ENCODE measurements around the gene NRBP1.

The NRBP1 gene

DNA sequence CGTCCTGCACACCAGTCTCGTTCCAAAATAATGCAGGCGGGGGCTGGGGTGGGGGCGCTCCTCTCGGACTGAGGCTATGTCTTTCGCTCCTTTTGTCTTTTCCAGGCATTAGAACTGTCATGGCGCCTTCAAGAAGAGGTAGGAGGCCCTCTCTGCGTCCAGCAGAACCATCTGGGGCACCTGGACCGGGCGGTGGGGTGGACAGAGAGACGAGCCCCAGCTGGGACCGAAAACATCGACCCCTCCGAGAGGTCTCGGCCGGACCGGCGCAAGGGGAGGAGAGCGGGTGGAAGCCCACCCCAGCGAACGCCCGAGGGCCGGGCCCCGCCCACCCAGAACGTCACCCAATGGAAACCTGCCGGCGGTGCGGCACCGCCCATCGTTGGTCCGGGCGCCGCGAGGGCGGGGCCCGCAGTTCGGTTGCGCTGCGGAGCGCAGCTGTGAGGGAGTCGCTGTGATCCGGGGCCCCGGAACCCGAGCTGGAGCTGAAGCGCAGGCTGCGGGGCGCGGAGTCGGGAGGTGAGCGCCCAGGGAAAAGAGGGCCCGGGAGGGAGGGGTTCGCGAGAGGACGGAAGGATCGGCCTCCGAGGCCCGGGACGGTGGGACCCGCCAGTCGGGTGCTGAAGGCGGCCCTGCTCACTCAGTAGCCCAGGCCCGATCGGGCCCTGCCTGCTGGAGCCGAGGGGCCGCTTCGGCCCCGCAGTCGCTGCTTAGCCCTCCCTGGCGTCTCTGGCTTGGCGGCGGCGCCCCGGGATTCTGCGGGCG lies at the start of gene NRBP1:
NRBP1 (plus strand) TSS at position 419 of the 765 bp plus-strand sequence. CDS start 4,643 bp downstream, outside the sequence.
- DNase-seq: peak; percentile 95

DNA sequence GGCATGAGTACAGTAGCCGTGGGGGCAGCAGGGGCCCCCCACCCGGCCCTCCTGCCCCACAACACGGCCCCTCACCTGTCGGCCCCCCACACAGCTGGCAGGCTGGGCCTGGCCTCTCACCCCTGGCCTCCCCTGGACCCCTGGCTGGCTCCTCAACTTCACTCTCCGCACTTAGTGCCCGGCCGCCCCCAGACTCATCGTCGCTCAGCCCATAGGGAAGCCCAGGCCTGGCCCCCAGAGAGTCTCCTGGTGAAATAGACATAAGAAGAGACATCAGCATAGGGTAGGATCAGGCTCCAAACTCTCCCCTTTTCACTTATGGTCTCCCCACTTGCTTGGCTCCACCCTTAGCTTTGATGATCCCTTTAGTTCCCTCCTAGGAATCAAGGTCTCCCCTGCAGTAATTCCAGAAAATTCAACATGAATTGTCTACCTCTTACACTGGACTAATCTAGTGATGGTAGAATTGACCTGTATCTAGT lies 49.6 kb upstream of the NRBP1 start:
- no peak for DNase-seq

DNA sequence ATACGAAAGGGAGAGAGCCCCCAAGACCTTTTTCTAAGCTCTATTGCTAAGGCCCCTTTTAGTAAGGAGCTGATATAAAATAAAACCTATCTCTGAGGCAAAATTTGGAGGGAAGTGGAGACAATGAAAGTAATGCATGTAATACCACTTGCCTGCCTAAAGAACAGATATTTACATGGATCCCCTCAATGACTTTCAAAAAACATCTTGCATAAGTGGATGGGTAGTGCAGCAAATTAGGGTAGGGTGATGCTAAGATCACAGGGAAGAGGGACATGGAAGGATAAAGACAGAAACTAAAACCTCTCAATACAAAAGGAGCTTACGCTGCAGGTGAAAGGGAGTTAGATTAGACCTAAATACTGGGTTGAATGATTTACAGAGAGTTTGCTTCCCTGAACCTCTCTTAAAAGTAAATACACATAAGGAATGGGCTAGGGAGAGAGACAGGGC lies 49.0 kb upstream of the NRBP1 start:
- no peak for DNase-seq

DNA sequence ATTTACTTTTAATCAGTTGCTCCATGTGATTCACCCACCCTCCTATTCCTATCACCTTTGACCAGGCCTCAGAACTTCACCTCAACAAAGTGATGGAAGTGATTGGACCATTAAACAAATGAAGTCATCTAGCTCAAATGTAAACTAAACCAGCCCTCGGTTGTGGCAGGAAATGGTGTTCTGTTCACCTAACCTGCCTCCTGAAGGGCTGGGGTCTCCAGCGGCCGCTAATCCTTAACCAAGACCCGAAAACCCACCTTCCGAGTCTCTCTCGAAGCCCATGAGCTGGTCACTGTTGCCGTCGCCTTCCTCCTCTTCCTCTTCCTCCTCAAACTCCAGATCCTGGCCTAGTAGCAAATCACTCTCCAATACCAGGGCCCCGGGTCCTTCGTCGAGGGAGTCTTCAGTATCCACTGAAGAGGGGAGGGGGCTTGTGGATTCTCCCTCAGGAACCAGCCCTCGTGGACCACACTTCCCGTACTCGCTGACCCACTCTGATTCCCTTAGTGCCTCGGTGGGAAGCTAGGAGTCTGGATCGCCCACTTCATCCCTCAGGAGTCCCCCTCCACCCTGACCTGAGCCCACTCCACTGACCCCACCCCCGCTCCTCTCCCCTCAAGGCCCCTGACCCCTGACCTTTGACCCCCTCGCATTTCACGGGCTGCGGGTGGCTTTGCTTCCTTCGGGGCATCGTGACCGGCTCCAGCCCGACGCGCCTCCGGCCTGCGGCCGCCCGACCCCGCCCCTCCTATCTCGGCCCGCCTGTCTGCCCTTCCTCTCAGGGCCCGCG lies 48.4 kb upstream of the NRBP1 start:
- no peak for DNase-seq

DNA sequence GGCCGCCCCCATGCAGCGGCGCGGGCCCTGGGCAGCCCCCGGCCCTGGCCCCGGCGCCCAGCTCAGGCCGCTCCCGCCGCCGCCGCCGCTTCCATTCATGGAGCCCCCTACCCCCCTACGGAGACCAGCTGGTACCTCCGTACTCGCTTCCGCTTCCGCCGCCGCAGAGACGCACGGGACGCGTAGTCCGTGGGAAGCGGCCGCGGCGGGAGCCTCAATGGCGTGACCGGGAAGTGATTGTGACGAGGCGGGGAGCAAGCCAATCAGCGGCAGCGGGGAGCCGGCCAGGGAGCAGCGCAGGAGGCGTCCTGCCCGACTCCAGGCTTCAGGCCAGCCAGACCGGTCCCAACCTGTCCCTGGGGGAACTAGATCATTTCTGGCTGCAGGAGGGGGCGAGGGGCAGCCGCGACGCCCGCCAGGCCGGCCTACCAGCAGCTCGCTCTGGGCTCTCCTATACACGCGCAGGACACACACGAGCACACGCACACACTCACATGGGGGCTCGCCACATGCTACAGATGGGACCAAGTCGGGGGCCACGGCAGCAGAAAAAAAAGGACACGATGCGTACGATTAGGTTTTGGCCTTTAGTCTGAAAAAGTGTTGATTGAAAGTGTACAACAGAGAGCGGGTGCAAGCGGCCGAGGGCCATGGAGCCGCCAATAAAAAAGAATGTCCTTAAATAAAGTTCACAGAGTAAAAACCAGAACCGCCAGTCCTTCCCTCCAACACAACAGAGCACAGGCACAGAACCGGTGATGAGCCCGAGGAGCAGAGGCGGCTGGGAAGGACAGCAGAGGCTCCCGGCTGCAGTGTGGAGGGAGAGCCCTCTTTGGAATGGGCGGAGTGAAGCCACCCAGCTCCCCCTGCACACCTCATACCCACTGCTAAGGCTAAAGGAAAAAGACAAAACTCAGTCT lies 47.5 kb upstream of the NRBP1 start, which contains the start of gene ZNF513:
ZNF513 (minus strand) TSS at position 109 of the 920 bp plus-strand sequence. CDS start 208 bp downstream, outside the sequence.
- DNase-seq: peak; percentile 85

DNA sequence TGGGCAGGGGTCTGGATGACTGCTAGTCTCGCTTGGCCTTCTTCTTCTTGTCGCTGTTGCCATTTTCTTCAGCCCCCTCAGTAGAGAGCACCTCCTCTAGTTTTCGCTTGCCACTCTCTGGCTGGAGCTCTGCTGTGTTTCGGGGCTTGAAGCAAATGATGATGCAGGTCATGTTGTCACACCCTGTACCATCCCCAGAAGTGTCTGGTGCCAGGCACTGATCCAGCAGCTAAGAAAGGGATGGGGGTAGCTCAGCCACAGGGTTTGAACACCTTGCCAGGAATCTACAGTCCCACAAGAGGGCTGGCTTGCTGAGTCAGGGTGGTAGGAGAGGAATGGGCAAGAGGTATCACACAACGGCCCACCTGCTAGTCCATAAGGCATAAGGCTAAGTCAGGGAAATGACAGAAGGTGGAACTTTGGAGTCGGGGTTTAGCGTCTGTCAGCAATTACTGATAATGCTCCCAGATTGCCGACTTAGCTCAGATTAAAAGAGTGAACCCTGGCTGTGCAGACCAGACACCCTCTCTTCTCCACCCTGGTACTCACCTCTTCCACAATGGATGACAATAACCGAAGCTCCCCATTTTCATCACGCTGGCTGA lies 46.8 kb upstream of the NRBP1 start:
- no peak for DNase-seq

DNA sequence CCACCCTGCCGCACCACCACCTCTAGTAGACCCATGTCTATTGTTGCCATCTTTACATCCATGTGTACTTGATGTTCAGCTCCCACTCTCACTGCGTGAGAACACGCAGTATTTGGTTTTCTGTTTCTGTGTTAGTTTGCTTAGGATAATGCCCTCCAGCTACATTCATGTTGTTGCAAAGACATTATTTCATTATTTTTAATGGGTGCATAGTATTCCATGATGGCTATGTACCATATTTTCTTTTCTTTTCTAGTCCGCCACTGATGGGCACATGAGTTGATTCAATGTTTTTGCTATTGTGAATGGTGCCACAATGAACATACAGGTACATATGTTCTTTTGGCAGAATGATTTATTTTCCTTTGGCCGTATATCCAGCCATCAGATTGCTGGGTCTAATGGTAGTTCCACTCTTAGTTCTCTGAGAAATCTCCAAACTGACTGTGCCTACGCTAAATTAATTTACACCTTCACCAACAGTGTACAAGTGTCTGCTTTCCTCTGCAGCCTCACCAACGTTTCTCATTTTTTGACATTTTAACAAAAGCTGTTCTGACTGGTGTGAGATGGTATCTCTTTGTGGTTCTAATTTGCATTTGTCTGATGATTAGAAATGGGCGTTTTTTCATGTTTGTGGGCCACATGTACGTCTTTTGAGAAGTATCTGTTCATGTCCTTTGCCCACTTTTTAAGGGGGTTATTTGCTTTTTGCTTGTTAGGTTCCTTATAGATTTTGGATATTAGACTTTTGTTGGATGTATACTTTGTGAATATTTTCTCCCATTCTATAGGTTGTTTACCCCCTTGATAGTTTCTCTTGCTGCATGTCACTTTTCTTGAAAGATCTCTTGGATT lies 37.4 kb upstream of the NRBP1 start:
- no peak for DNase-seq

DNA sequence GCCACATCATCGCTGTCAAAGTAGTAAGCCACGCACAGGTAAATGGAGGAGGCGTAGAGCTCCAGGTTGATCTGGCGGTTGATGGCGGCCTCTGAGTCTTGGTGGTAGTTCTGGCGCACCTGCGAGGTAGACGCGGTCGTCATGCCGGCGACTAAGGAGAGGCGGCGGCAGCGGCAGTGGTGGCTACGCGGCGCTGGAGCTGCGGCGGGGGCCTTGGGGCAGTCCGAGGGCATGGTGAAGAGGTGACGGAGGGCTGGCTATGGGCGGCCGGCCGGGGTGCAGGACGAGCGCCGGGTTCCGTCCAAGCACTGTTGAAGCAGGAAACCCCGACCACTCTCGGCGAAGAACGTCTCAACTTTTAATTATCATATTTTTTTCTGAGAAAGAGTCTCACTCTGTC lies 35.2 kb upstream of the NRBP1 start:
- no peak for DNase-seq

DNA sequence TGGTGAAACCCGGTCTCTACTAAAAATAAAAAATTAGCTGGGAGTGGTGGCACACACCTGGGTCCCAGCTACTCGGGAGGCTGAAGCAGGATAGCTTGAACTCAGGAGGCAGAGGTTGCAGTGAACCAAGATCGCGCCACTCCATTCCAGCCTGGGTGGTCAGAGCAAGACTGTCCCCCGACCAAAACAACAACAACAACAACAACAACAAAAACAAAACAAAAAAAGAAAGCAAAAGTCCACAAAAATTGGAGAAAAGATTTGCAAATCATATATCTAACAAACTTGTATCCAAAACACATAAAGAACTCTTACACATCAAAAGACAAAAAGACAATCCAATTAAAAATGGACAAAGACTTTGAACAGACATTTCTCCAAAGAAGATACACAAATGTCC lies 29.5 kb upstream of the NRBP1 start:
- DNase-seq: no peak

DNA sequence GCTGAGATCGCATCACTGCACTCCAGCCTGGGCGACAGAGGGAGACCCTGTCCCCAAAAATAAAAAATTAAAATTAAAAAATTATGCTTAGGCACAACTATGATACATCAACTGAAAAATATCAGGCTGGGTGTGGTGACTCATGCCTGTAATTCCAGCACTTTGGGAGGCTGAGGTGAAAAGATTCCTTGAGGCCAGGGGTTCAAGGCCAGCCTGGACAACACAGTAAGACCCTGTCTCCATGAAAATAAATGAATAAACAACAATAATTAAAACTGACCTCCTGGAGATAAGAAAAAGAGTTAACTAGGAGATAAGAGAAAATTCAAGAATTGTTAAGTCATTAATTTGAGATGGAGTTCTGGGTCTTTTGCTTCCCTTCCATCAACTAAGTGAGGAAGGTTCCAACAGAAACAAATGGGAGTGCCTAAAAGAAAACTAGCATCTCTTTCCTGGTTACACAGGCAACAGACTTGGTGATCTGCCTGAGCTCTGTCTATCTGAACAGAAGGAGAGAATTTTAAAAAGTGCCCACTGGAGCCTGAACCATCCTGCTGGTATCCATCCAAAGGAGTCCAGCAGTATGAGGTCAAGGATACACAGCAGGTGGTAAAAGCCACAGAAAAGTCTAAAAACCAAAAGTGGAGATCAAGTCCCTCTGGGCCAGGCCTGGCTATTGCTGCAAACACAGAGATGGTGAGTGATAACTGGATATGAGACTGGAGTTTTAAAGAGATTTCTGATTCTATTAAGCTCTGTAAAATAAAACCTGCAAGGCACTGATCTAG lies 27.9 kb upstream of the NRBP1 start:
- no peak for DNase-seq

DNA sequence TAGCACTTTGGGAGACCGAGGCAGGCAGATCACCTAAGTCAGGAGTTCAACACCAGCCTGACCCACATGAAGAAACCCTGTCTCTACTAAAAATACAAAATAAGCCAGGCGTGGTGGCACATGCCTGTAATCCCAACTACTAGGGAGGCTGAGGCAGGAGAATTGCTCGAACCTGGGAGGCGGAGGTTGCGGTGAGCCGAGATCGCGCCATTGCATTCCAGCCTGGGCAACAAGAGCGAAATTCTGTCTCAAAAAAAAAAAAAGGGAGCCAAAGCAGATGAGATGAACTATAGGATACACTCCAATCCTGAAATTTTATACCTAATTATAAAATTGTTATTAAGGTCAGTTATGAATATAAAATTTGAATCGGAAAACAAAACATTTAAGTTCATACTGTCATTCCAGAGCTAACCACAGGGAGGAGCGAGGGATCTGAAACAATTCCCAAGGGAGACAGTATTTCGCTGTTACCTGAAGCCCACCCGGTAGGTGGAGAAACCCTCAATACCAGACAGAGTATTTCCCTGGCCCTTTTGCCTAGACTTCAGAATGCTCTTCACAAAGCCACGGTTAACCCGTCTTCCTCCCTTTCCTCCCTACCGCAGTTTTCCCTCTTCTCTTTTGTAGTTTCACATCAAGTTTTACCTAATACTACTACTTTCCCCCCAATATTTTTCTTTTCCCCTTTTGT lies 20.5 kb upstream of the NRBP1 start:
- DNase-seq: no peak

DNA sequence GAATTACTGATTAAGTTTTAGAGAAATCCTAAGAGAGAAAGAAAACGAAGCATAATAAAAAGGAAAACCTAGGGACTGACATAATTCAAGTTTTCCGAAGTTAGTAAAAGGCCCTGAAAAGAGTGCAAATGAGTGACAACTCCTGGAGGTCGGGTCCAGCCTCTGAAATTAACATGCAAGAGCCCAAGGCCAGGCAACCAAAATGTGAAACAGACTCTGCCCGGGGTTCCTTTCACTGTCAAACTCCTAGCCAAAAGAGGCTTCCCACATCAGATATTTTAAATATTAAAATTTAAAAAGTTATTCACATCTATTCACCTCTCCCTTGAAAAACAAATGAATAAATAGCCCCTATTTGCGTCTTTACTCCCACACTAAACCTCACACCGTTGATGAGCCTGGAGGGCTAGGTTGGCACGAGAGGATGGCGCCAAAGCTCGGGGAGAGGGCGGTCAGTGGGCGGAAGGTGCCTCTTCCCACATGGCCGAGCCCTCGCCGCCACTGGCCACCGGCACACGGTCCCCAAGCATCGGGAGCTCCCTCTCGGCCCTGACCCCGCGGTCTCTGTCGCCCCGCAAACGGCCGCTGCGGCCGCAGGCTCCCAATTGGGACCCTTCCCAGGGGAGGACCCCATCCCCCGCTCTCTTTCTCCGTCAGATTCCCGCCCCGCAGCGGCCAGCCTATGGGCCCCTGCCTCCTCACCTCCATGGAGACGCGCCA lies 19.7 kb upstream of the NRBP1 start:
- DNase-seq: no peak

DNA sequence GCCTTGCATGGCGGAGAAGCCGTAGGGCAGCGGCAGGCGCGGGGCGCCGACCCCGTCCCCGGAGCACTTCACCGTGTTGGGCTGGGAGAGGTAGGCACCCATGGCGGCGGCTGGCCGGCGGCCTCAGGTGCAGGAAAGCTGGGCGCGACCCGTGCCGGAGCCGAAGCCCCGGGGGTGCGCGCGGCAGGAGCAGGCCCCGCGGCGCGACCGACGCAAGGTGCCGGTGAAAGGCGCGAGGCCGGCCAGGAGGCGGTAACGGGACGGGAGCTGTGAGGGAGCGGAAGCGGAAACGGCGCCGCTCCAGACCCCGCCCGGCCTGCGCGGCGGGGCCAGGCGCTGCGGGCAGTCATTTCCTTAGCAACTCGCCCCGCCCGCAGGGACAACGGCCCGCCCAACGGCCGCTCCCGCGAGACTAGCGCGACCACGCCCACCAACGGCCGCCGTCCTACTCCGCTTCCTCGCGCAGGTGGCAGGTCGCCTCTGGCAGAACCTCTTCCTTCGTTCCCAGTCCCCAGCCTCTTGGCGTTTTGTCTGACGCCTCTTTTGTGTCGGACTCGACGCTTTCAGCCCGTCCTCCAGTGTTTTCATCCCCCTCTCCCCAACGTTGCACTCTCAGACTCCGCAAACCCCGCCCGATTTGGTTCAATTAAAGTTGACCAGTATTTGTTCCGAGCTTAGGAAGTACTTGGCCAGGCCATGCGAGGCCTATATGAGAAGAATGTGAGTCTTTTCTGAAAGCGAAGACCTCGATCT lies 18.9 kb upstream of the NRBP1 start, which contains the start of gene PPM1G:
PPM1G (minus strand) TSS at position 271 of the 753 bp plus-strand sequence; CDS start at position 102, 169 bp downstream.
- DNase-seq: peak; percentile 98

DNA sequence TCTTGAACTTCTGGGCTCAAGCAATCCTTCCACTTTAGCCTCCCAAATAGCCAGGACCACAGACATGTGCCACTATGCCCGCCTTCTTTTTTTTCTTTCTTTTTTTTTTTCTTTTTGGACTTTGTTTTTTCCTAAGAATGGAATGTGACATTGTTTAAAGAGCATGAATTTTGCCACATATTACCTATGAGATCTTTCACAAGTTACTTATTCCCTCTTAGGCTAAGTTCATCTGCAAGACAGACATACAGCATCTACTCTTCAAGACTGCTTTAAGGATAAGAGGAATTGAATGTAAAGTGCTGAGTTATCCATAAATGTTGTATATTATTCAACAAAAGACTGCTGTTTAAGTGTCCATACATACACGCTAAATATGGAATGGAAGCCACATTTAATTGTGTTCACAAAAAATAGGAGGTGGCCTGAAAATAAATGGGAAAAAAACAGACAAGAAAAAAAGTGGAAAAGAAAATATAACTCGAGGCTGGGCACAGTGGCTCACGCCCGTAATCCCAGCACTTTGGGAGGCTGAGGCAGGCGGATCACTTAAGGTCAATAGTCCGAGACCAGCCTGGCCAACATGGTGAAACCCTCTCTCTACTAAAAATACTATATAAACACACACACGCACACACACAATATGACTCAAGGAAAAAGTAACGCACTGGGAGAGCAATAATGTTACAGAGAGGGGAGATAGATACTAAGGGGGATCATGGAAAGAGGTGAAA lies 15.8 kb upstream of the NRBP1 start:
- DNase-seq: no peak

DNA sequence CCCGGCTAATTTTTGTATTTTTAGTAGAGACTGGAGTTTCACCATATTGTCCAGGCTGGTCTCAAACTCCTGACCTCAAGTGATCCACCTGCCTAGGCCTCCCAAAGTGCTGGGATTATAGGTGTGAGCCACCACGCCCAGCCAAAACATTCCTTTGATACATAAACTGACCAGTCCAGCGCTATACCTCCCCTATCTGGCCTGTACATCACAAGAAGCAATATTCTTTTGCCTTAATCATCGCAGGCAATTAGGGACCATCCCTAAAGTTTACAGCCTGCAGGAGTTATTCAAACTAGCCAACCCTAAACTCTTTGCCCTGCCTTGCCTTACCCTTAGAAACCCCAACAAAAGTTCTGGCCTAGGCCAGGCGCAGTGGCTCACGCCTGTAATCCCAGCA lies 12.3 kb upstream of the NRBP1 start:
- DNase-seq: no peak

DNA sequence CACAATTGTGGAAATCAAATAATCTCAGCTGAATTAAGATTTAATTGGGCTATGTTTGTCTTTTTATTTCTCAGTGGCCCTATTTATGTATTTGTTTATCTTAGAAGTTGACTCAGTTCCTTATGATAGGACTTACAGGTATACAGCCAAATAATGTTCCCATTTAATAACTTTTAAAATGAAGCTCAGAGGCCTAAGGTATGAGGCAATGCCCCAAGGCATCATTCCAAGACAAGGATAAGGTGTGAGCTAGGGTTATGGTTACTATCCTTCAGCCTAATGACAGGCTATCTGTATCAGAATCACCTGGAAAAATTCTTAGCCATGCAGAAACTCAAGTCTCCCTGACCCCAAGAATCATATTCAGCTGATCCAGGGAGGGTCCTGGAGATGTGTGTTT lies 7.4 kb upstream of the NRBP1 start:
- DNase-seq: no peak

DNA sequence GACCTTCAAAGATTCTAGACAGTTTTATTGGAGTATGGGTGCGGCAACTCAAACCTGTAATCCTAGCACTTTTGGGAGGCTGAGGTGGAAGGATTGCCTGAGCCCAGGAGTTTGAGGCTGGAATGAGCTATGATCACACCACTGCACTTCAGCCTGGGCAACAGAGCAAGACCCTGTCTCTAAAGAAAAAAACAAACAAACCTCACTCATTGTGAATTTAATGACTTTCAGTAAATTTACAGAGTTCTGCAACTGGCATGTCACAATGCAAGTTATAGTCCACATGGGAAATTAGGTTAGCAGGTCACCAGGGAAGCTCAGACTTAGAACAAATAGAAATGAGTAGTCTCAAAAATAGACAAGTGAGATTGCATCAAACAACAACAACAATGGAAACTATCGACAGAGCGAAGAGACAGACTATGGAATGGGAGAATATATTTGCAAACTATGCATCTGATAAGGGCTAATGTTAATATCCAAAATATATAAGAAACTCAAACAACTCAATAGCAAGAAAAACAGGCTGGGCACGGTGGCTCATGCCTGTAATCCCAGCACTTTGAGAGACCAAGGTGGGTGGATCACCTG lies 6.7 kb upstream of the NRBP1 start:
- DNase-seq: no peak

All from activated naive CD4-positive, alpha-beta T cell treated with anti-CD3 and anti-CD28 coated beads, Interleukin-2, amount 50 U/mL, for 16 hours (primary cell).